Nephron (organoid): ENCODE data around the gene DIAPH3.

ENCODE experiments used
- H3K27ac Mint-ChIP-seq, 3 experiments: 2 replicates each; pipeline ENCODE4 v1.8.0; 2020; ENCODE audit warnings: mixed read lengths in 3 of 3, mild to moderate bottlenecking in 2 of 3, moderate library complexity in 1 of 3
- H3K27me3 Mint-ChIP-seq: 2 replicates; pipeline ENCODE4 v1.8.0; 2021; ENCODE audit warnings: low read depth, mild to moderate bottlenecking, moderate library complexity, mixed read lengths
- H3K36me3 Mint-ChIP-seq: 2 replicates; pipeline ENCODE4 v1.8.0; 2020; ENCODE audit warnings: low read depth, mixed read lengths
- H3K4me1 Mint-ChIP-seq: 2 replicates; pipeline ENCODE4 v1.8.0; 2020; ENCODE audit warnings: mixed read lengths
- H3K4me3 Mint-ChIP-seq, 3 experiments: 2 replicates each; pipeline ENCODE4 v1.8.0; 2020; ENCODE audit warnings: mild to moderate bottlenecking in 3 of 3, mixed read lengths in 3 of 3, moderate library complexity in 2 of 3
- H3K9me3 Mint-ChIP-seq: 2 replicates; pipeline ENCODE4 v1.8.0; 2020; ENCODE audit warnings: mixed read lengths
- TF ChIP-seq, protein P1 (sequence below), 3 experiments: fragments of 200-600 bp; sonication (generic); IDR thresholded peaks; one replicate each; pipeline ENCODE4 v1.5.0; 2021; ENCODE audit warnings: antibody characterized with exemption in 3 of 3; ENCODE audit not compliant: unreplicated experiment in 3 of 3

Gene DIAPH3

DNA sequence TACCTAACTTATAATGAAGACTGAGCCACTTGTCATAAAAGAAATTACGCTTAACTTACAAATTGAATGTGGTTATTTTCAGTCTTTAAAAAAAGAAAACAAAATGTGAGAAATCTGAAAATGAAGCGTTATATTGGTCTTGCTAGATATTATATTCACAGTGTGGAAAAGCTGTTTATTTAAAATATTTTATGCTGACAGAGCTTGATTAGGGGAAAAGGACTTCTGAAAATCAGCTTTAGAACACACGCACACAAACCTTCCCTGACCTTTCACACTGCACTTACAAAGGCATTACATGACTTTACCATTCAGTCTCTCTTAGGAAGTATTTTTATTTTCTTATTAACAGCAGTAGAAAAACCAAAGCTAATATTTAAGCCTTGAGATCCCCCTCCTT lies 461.5 kb downstream of the DIAPH3 start:
- no peak overlapping the region for H3K4me3 Mint-ChIP-seq
- H3K9me3 Mint-ChIP-seq: no peaks in the 10 kb centered on the region
- TF ChIP-seq, protein P1, sequence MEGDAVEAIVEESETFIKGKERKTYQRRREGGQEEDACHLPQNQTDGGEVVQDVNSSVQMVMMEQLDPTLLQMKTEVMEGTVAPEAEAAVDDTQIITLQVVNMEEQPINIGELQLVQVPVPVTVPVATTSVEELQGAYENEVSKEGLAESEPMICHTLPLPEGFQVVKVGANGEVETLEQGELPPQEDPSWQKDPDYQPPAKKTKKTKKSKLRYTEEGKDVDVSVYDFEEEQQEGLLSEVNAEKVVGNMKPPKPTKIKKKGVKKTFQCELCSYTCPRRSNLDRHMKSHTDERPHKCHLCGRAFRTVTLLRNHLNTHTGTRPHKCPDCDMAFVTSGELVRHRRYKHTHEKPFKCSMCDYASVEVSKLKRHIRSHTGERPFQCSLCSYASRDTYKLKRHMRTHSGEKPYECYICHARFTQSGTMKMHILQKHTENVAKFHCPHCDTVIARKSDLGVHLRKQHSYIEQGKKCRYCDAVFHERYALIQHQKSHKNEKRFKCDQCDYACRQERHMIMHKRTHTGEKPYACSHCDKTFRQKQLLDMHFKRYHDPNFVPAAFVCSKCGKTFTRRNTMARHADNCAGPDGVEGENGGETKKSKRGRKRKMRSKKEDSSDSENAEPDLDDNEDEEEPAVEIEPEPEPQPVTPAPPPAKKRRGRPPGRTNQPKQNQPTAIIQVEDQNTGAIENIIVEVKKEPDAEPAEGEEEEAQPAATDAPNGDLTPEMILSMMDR (IDR thresholded peaks at IDR 0.05; ENCODE audit: unreplicated experiment in 3 of 3): no peak
- H3K36me3 Mint-ChIP-seq: no peaks in the 10 kb centered on the region
- no peaks in the 10 kb centered on the region for H3K4me1 Mint-ChIP-seq
- H3K27ac Mint-ChIP-seq: no peak overlapping the region
- H3K27me3 Mint-ChIP-seq: no peaks in the 10 kb centered on the region

DNA sequence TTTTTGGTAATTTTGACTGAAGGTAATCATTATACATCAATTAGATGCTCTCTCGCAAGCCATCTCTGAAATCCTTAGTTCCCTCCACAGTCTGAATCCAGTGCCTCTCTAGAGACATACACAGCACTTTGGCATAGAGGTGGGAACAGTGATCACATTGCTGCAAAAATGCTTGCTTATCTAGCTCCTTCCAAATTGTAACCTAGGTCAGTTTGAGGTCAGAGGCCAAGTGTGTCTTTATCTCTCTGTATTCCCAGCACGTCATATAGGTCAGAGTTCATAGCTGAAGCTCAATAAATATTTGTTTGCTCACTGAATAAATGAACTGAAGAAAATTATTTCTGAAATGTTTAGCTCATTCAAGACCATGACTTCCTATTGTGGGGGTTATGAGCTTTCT lies 462.5 kb downstream of the DIAPH3 start:
- Mint-ChIP-seq H3K4me1 (no peaks in the 10 kb centered on the region), H3K27ac (no peak overlapping the region), H3K27me3 (no peaks in the 10 kb centered on the region), H3K36me3 (no peaks in the 10 kb centered on the region), H3K4me3 (no peak overlapping the region), H3K9me3 (no peaks in the 10 kb centered on the region)
- TF ChIP-seq, protein P1 (IDR thresholded peaks at IDR 0.05; ENCODE audit: unreplicated experiment in 3 of 3): no peak

DNA sequence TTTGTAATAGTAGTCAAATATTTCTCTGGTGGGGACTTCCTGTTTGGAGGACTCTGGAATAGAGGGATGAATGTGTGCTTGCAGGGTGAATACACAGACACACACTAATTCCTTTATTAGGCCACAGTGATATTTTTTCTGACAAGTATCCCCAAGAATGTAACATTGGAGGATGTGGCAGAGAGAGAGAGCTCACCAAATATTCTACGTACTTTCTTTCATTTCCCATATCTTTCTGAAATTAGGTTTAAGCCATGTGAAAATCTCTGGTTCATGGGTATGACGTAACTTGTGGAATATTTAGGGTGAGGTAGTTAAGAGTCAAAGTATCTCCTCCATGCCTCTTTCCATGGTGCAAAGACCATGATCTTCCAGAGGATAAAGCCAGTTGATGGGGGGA lies 463.4 kb downstream of the DIAPH3 start:
- no peak overlapping the region for H3K4me3 Mint-ChIP-seq
- H3K4me1 Mint-ChIP-seq: no peaks in the 10 kb centered on the region
- no peaks in the 10 kb centered on the region for H3K9me3 Mint-ChIP-seq
- no peaks in the 10 kb centered on the region for H3K27me3 Mint-ChIP-seq
- TF ChIP-seq, protein P1 (IDR thresholded peaks at IDR 0.05; ENCODE audit: unreplicated experiment in 3 of 3): no peak
- H3K36me3 Mint-ChIP-seq: no peaks in the 10 kb centered on the region
- H3K27ac Mint-ChIP-seq: no peak overlapping the region

DNA sequence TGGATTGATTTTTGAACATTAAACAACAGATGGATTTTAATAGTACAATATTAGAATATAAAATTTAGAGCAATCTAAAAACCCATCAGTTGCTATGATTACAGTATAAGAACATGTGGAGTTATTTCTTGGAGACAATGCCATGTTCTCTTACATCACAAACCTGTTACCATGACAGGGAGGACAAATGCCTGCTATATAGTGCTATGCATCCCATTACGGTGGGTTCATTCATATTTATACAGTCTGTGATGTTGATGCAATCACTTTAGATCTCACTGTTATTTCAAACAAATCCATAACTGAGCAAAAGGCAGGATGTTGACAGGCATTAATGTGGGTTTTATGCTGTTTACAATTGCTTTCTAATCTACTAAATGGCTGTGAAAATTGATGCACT lies 467.5 kb downstream of the DIAPH3 start:
- no peaks in the 10 kb centered on the region for H3K27me3 Mint-ChIP-seq
- no peaks in the 10 kb centered on the region for H3K9me3 Mint-ChIP-seq
- TF ChIP-seq, protein P1 (IDR thresholded peaks at IDR 0.05; ENCODE audit: unreplicated experiment in 3 of 3): no peak
- no peaks in the 10 kb centered on the region for H3K36me3 Mint-ChIP-seq
- H3K4me3 Mint-ChIP-seq: no peak overlapping the region
- no peak overlapping the region for H3K27ac Mint-ChIP-seq
- H3K4me1 Mint-ChIP-seq: peaks cover 5% of the 10 kb centered on the region

DNA sequence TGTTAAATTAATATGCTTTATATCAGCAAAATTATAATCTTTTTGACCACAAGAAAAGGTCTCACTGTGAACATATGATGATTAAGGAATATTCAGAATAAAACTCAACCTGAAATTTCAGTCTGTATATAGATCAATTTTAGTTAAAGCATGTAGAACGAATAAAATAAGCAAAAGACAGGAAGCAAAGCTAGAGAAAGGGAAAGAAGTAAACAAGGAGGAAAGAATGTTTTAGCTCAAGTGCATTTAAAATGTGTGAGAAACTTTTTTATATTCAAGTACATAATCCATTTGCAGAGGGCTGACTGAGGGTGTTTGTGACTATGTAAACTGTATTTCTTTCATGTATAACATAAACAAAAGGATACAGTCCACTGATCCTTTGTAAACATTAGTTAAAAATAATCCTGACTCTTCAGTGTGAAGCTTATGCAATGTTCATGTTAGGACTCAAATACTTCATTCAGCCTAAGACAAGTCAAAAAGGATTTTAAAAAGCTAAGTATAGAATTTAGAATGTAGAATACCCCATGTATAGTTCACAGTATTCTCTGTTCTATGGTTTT lies 472.1 kb downstream of the DIAPH3 start:
- TF ChIP-seq, protein P1 (IDR thresholded peaks at IDR 0.05; ENCODE audit: unreplicated experiment in 3 of 3): no peak
- H3K4me1 Mint-ChIP-seq: peaks cover 25% of the 10 kb centered on the region
- no peak overlapping the region for H3K4me3 Mint-ChIP-seq
- H3K9me3 Mint-ChIP-seq: no peaks in the 10 kb centered on the region
- peak overlapping the region; percentile 20 to 69 (median 52) for H3K27ac Mint-ChIP-seq
- no peaks in the 10 kb centered on the region for H3K27me3 Mint-ChIP-seq
- H3K36me3 Mint-ChIP-seq: no peaks in the 10 kb centered on the region

DNA sequence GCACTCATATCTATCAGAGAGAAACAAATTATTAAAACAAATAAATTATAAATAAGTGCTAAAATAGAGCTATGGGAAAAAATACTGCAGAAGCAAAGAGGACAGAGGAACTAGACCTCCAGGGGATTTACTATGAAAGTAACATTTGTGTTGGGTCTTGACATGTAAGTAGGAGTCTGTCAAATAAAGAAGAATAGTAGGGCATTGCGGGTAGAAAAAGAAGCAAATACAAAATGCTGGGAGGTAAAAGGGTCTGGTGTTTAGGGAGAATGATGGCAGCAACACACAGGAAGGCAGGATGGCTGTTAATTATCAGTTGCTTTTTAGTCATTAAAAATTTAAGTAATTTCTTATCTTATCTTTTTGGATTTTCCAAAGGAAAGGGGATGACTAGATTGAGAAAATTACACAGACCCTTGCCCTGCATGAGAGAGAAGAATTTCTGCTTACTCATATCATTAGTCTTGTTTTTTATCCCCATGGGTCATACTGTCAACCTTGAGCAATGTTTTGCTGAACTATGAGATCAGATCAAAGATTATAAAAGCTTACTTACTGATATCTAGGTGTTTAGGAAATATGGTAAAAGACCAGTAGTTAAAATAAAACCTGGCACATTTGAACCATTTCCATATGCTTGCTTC lies 472.7 kb downstream of the DIAPH3 start:
- Mint-ChIP-seq H3K4me1 (peaks cover 29% of the 10 kb centered on the region), H3K4me3 (no peak overlapping the region)
- TF ChIP-seq, protein P1 (IDR thresholded peaks at IDR 0.05; ENCODE audit: unreplicated experiment in 3 of 3): no peak

More for the DNA sequence above, 472.7 kb downstream of the DIAPH3 start:
- H3K27me3 Mint-ChIP-seq: no peaks in the 10 kb centered on the region
- peak overlapping the region; percentile 20 to 69 (median 52) for H3K27ac Mint-ChIP-seq
- H3K9me3 Mint-ChIP-seq: no peaks in the 10 kb centered on the region
- no peaks in the 10 kb centered on the region for H3K36me3 Mint-ChIP-seq
